Kidney epithelial cell (primary cell): ENCODE results near the gene PTPRU. TPM values are rescaled to one million over a fixed set of nuclear protein-coding genes. Genes with fewer than 3 reads are reported as not detected.
A peak's percentile ranks its signal among the peaks of the same experiment; 100 is the strongest.

Experiments
- DNase-seq: peaks from one replicate; pipeline ENCODE4 v3.0.0-alpha.2; 2010; ENCODE audit warnings: low read depth
- H3K27me3 ChIP-seq: 2 replicates; pipeline ENCODE4 v1.6.0; 2011; ENCODE audit warnings: low read length; ENCODE audit not compliant: control insufficient read depth, insufficient read depth
- H3K36me3 ChIP-seq: 2 replicates; pipeline ENCODE4 v1.5.1; 2011; ENCODE audit warnings: low read length; ENCODE audit not compliant: control insufficient read depth, insufficient read depth
- H3K4me3 ChIP-seq: 2 replicates; pipeline ENCODE4 v1.5.1; 2011; ENCODE audit warnings: low read depth, mild to moderate bottlenecking, control low read depth, low read length
- total RNA-seq: library from RNA; depleted of rRNA; stranded (reverse); fragments of >200 nt; gene quantifications from 2 replicates; pipeline ENCODE4 v1.2.3, GENCODE V29; 2015
- TF ChIP-seq, protein P1 (sequence below): IDR thresholded peaks from 2 replicates; pipeline ENCODE4 v1.5.1; 2011; ENCODE audit warnings: mild to moderate bottlenecking, moderate library complexity, low read length, control low read depth, inconsistent platforms; ENCODE audit not compliant: insufficient read depth, poor library complexity, severe bottlenecking

Gene PTPRU
- total RNA-seq, 1 donor from 2014 or later, result 55.4 TPM

GRCh38 chr1:29331309-29331708 is 95.0 kb downstream of the PTPRU start:
- TF ChIP-seq, protein P1, sequence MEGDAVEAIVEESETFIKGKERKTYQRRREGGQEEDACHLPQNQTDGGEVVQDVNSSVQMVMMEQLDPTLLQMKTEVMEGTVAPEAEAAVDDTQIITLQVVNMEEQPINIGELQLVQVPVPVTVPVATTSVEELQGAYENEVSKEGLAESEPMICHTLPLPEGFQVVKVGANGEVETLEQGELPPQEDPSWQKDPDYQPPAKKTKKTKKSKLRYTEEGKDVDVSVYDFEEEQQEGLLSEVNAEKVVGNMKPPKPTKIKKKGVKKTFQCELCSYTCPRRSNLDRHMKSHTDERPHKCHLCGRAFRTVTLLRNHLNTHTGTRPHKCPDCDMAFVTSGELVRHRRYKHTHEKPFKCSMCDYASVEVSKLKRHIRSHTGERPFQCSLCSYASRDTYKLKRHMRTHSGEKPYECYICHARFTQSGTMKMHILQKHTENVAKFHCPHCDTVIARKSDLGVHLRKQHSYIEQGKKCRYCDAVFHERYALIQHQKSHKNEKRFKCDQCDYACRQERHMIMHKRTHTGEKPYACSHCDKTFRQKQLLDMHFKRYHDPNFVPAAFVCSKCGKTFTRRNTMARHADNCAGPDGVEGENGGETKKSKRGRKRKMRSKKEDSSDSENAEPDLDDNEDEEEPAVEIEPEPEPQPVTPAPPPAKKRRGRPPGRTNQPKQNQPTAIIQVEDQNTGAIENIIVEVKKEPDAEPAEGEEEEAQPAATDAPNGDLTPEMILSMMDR, result no peak
- no peak for DNase-seq

DNA sequence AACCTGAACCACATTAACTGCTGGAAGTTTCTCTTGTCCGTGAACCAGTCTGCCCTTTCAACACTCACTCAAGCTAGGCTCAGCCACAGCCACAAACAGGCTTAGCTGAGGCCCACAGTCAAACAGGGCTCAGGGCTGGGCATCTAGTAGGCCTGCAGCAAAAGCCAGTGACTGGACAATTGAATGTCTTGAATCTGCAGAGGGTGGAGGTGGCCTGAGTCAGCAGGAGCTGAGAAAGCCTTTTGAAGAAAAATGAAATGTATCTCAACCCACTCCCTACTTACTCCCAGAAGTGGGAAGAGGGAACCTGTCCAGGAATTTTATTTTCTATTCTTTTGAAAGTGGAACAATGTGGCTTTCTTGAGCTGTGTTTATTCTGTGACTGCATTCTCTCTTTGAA is 95.4 kb downstream of the PTPRU start:
- Histone ChIP-seq H3K4me3 (no peak overlapping the region), H3K36me3 (no peaks in the 10 kb centered on the region), H3K27me3 (no peaks in the 10 kb centered on the region)
- TF ChIP-seq, protein P1, result no peak
- DNase-seq, result no peak

More at GRCh38 chr1:29331309-29331708, 95.0 kb downstream of the PTPRU start:
- no peaks in the 10 kb centered on the region for H3K36me3 ChIP-seq
- no peak overlapping the region for H3K4me3 ChIP-seq
- no peaks in the 10 kb centered on the region for H3K27me3 ChIP-seq

- TF ChIP-seq, protein P1, result peak; percentile 57
- H3K4me3 ChIP-seq, result no peak overlapping the region
- no peaks in the 10 kb centered on the region for H3K27me3 ChIP-seq
- DNase-seq, result no peak
- no peaks in the 10 kb centered on the region for H3K36me3 ChIP-seq
These were observed 95.9 kb downstream of the PTPRU start for GRCh38 chr1:29332204-29332603.

- no peaks in the 10 kb centered on the region for H3K36me3 ChIP-seq
- H3K27me3 ChIP-seq, result no peaks in the 10 kb centered on the region
- no peak overlapping the region for H3K4me3 ChIP-seq
- TF ChIP-seq, protein P1, result no peak
- no peak for DNase-seq
These were observed 96.7 kb downstream of the PTPRU start for GRCh38 chr1:29333008-29333407.

GRCh38 chr1:29335573-29335972 is 99.3 kb downstream of the PTPRU start:
- TF ChIP-seq, protein P1, result no peak

DNA sequence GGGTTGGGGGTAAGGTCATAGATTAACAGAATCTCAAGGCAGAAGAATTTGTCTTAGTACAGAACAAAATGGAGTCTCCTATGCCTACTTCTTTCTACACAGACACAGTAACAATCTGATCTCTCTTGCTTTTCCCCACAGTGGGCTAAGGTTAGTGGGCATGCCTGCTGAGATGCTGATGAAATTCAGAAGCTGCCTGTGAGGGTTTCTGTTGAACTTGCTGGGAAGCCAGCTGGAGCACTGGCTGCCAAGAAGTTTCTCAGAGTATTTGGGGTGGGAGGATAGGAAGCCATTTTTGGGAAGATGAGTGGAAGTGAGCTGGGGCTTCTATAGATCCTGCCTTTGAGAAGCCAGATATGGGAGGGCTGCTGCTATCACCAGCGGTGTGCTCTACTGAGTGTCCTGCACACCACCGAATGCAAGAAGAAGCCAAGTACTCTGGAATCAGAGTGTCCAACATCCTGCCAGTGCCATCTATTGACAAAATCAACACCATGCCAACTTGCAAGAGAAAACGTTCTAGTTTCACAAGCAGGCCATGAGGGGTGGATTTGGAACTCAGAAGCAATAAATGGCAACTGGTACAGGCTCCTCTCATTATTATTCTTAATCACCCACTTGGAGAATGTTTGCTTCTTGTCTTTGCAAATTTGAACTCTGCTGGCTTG is 102.7 kb downstream of the PTPRU start:
- Histone ChIP-seq H3K27me3 (peaks cover 15% of the 10 kb centered on the region), H3K4me3 (no peak overlapping the region), H3K36me3 (no peaks in the 10 kb centered on the region)
- TF ChIP-seq, protein P1, result no peak
- no peak for DNase-seq

More at GRCh38 chr1:29335573-29335972, 99.3 kb downstream of the PTPRU start:
- Histone ChIP-seq H3K36me3 (no peaks in the 10 kb centered on the region), H3K27me3 (peaks cover 3% of the 10 kb centered on the region), H3K4me3 (no peak overlapping the region)
- DNase-seq, result no peak
